Right atrium auricular region (tissue), 2 donors: ENCODE measurements around the gene HIPK2. TPM values are rescaled to one million over a fixed set of nuclear protein-coding genes. Genes with fewer than 3 reads are reported as not detected.

Source experiments
- DNase-seq: peaks from one replicate; pipeline ENCODE4 v3.0.0-alpha.2; 2019; ENCODE audit warnings: low spot score
- H3K27ac ChIP-seq, 2 donors: fragments of 200-600 bp; sonication (generic); 1 replicate in 1 of 2; 2 replicates in 1 of 2; pipeline ENCODE4 v1.5.1; 2016 to 2019
- H3K27me3 ChIP-seq, 2 donors: fragments of 200-600 bp; sonication (generic); one replicate each; pipeline versions ENCODE4 v1.5.1 to v1.6.0; 2017 to 2019
- H3K36me3 ChIP-seq: fragments of 200-600 bp; sonication (generic); one replicate; pipeline ENCODE4 v1.5.1; 2016
- H3K4me1 ChIP-seq, 2 donors: fragments of 200-600 bp; sonication (generic); one replicate each; pipeline versions ENCODE4 v1.5.1 to v1.6.0; 2017 to 2019
- H3K4me3 ChIP-seq, 2 donors: fragments of 200-600 bp; sonication (generic); 1 replicate in 1 of 2; 2 replicates in 1 of 2; pipeline ENCODE4 v1.5.1; 2017 to 2019; ENCODE audit warnings: mild to moderate bottlenecking in 1 of 2, moderate library complexity in 1 of 2
- H3K9me3 ChIP-seq, 2 donors: fragments of 200-600 bp; sonication (generic); one replicate each; pipeline ENCODE4 v1.5.1; 2019
- total RNA-seq, 2 donors: library from RNA; depleted of rRNA; stranded (reverse); fragments of >200 nt; gene quantifications; one replicate each; pipeline ENCODE4 v1.1.0, GENCODE V29; 2016
- TF ChIP-seq, protein P1 (sequence below), 2 donors: fragments of 200-600 bp; sonication (generic); IDR thresholded peaks; one replicate each; pipeline ENCODE4 v1.5.1; 2019; ENCODE audit warnings: antibody characterized with exemption in 2 of 2

The HIPK2 gene
- total RNA-seq, 2 donors from 2014 or later, result 87.0 to 131 TPM

DNA sequence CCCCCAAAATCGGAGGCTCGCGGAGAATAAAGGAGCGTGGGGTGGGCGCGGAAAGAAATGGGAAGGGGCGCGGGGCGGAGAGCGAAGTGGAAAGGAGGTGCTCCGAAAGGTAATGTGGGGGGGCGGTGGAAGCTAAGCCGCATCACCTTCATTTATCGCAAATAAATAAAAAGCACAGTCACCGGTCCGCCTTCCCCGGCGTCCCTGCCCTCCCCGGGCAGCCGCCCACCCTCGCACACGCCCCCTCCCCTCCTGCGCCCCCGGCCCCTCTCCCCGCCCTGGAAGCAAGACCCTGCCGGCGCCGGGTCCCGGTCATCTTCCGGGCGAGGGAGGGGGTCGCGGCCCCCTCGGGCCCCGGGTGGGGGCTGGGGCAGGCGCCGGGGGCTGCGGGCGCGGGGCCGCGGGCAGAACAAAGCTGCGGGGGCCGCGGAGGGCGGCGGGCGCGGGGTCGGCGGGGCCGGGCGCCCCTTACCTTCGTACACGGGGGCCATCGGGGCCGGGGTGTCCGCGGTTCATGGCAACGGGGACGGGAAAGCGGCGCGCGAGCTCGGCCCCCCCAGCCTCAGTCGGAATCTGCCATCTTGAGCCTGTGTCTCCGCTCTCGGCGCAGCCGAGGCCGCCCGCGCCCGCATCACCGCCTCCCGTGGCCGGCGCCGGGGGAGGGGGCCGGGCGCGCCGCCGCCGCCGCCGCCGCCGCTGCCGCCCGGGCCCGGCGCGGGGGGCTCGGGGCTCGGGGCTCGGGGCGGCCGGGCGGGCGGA, 486 bp downstream of the HIPK2 start:
- Histone ChIP-seq H3K4me1 (peaks cover 0 to 38% of the 10 kb centered on the region in 2 donors), H3K27ac (peak overlapping the region; percentile 96 to 97), H3K9me3 (no peaks in the 10 kb centered on the region), H3K27me3 (no peaks in the 10 kb centered on the region), H3K4me3 (peak overlapping the region; percentile 85 to 87), H3K36me3 (no peaks in the 10 kb centered on the region)
- DNase-seq, result no peak
- TF ChIP-seq, protein P1, sequence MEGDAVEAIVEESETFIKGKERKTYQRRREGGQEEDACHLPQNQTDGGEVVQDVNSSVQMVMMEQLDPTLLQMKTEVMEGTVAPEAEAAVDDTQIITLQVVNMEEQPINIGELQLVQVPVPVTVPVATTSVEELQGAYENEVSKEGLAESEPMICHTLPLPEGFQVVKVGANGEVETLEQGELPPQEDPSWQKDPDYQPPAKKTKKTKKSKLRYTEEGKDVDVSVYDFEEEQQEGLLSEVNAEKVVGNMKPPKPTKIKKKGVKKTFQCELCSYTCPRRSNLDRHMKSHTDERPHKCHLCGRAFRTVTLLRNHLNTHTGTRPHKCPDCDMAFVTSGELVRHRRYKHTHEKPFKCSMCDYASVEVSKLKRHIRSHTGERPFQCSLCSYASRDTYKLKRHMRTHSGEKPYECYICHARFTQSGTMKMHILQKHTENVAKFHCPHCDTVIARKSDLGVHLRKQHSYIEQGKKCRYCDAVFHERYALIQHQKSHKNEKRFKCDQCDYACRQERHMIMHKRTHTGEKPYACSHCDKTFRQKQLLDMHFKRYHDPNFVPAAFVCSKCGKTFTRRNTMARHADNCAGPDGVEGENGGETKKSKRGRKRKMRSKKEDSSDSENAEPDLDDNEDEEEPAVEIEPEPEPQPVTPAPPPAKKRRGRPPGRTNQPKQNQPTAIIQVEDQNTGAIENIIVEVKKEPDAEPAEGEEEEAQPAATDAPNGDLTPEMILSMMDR (IDR thresholded peaks at IDR 0.05), result no peak

DNA sequence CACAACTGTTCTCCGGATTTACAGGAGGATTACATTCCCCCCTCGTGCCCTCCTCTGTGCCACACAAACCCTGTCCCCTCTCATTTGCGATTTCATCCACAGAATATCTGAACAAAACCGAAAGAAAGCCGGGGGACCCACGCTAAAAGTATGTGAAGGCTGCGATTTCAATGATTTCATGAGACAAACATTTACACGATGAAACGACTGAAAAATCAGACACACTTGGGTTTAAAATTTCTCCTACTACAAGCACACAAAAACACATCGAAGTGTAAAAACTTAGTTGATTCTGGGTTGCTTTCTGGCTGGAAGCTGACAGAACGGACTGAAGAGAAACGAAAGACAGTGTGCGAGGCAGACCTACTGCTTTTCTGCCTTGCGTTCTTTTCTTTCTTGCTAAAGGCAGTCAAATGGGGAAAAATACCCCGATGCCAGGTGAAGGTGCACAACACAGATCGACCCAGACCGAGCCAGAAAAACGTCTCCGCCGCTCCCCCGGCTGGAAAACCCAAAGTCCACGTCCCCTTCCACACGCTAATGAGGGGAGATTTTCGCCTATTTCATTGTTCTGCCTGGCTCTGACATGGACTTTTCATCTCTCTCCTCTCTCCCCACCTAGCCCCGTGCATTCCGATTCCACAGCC, 1.2 kb downstream of the HIPK2 start:
- Histone ChIP-seq H3K36me3 (no peaks in the 10 kb centered on the region), H3K27me3 (no peaks in the 10 kb centered on the region), H3K4me3 (peak overlapping the region; percentile 85 to 87), H3K4me1 (peaks cover 0 to 45% of the 10 kb centered on the region in 2 donors), H3K9me3 (no peaks in the 10 kb centered on the region), H3K27ac (peak overlapping the region; percentile 96 to 97)
- TF ChIP-seq, protein P1 (IDR thresholded peaks at IDR 0.05), result no peak
- DNase-seq, result no peak

DNA sequence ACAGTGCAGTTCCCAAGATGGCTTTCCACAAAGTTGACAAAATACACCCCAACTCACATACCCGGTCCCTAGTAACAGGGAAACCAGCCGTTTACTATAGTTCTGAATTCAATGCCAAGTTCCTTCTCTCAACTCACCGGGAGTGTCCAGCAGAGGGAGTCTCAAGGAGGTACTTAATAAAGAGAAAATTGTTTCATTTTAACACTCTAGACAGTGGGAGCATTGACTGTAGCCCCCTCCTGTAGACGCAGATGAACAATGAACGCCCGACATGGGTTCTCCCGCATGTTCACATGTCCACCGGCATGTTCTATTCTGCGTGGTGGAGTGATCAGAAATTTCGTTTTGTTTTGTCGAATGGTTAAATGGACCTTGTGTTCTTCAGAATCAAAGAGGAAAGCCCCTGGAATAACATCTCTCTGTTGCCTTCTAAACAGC, 1.9 kb downstream of the HIPK2 start:
- Histone ChIP-seq H3K27me3 (no peaks in the 10 kb centered on the region), H3K27ac (peak overlapping the region; percentile 96 to 97), H3K9me3 (no peaks in the 10 kb centered on the region), H3K36me3 (no peaks in the 10 kb centered on the region), H3K4me3 (peak overlapping the region; percentile 85 to 87), H3K4me1 (peaks cover 0 to 53% of the 10 kb centered on the region in 2 donors)
- DNase-seq, result peak; percentile 79
- TF ChIP-seq, protein P1 (IDR thresholded peaks at IDR 0.05), result peak; percentile 56 to 75

DNA sequence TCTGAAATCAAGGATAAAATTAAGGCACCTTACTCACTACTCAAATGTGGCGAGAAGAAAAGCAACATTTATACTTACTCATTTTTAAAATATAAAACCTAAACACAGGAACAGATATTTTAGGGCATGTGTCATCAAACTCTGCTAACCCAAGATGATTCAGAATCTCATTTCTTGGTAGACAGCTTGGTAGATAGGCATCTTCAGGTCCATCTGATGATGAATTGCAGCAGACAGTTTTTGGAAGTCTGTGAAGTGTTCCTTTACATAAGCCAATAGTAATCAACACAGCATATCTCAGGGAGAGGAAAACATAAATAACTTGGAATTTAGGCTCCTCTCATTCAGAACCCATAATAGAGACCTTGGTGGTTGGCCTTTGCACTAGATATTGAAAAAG, 3.4 kb downstream of the HIPK2 start:
- TF ChIP-seq, protein P1 (IDR thresholded peaks at IDR 0.05), result no peak
- H3K4me3 ChIP-seq, result no peak overlapping the region
- peaks cover 0 to 66% of the 10 kb centered on the region in 2 donors for H3K4me1 ChIP-seq

DNA sequence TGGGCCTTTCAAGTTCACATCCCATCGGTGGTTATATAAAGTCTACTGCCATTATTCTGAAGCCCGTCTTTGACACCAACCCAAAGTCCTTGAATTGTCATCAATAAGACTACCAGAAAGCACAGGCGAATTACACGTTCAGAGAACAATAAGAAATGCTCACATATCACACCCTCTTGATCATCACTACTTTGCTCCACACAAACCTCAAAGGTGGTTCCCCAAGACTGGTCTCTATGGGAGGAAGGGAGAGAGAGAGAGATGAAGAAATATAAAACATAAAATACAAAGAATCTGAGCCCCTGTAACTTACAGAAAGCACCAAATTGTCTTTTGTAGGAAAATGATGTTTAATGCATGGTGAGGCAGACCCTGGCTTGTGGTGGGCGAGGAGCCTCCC, 4.4 kb downstream of the HIPK2 start:
- no peaks in the 10 kb centered on the region for H3K9me3 ChIP-seq
- TF ChIP-seq, protein P1 (IDR thresholded peaks at IDR 0.05), result no peak
- H3K36me3 ChIP-seq, result no peaks in the 10 kb centered on the region
- DNase-seq, result no peak
- H3K4me3 ChIP-seq, result no peak overlapping the region
- no peaks in the 10 kb centered on the region for H3K27me3 ChIP-seq
- H3K27ac ChIP-seq, result no peak overlapping the region
- H3K4me1 ChIP-seq, result peaks cover 0 to 68% of the 10 kb centered on the region in 2 donors

More for the DNA sequence above, 3.4 kb downstream of the HIPK2 start:
- Histone ChIP-seq H3K36me3 (no peaks in the 10 kb centered on the region), H3K9me3 (no peaks in the 10 kb centered on the region), H3K27me3 (no peaks in the 10 kb centered on the region), H3K27ac (peak overlapping the region; percentile 96 to 97)
- DNase-seq, result no peak
